Activated CD4-positive, CD25-positive, alpha-beta regulatory T cell treated with anti-CD3 and anti-CD28 coated beads, Interleukin-2, amount 50 U/mL, for 16 hours (primary cell): ENCODE results near the gene TMEM156.
"Not testable (repeated sequence)": the region's sequence is repeated elsewhere in the genome, so short reads cannot be mapped to it uniquely, and the experiment has no call there.

Source experiments
- DNase-seq: peaks from one replicate; pipeline ENCODE4 v3.0.0-alpha.2; 2020; ENCODE audit warnings: low read depth, low spot score

TMEM156 gene

DNA sequence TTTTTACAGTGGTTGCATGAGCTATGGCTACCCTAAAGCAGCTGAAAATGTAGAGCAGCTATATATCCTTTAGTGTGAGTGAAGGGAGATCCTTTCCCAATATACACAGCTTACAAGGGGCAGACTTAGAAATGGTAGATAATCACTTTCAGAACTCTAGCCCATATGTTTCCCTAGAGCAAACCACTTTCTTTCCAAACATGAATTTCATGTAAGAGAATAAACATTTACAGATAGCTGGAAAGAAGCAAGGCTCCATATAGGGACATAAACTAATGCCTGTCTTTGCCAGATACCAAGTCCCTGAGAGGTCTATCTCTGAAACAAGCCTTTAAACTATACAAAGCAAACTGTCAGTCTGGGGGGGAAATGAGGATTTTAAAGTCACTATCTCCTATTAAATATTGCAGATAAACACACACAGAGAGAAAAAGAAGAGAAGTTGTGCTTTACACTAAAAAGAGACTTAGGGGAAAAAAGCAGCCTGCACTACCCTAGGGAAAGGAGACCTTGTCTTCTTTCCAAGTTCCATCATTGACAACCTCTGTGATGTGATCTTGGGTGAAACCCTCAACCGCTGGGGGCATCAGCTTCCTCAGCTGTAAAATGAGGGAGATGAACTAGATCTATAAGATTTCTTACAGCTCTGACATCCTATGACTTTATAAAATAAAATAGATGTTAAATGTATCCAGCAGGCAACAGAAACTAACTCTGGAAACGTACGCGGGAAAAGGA is 73.6 kb downstream of the TMEM156 start:
- DNase-seq, result no peak

DNA sequence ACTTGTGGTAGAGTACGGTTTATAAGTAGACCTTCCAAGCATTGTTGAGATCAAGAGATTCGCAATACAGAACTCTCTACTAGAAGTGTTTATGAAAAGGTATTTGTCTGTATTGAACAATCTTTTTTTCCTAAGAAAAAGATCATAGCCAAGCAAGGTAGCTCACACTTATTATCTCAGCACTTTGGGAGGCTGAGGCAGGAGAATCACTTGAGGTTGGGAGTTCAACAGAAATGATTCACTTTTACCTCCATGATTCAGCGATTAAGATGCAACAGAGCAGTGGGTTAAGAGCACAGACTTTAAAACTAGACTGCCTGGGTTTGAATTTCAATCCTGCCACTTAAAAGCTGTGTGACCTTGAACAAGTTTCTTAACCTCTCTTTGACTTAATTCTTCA is 74.3 kb downstream of the TMEM156 start:
- no peak for DNase-seq

DNA sequence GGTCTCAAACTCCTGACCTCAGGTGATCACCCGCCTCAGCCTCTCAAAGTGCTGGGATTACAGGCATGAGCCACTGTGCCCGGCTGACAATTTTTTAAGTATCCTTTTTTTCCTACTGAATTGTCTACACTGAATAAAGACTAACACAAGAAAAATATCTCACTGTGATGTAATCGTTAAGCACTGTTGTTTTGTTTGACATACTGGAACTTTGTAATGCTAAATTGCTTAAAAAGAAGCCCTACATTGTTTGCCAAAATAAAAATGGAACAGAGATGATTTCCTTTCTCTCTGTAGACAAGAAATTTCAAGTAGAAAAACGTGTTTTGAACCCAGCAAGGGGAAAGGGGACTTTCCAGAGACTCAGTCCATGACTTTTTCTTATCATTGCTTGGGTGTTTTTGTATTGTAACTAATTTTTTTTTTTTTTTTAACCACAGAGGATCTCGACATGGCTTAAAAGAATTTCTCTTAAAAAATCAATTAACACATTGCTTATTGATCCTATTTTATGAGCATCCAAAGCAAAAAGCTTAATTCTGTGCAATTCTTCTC is 74.9 kb downstream of the TMEM156 start:
- DNase-seq, result no peak

DNA sequence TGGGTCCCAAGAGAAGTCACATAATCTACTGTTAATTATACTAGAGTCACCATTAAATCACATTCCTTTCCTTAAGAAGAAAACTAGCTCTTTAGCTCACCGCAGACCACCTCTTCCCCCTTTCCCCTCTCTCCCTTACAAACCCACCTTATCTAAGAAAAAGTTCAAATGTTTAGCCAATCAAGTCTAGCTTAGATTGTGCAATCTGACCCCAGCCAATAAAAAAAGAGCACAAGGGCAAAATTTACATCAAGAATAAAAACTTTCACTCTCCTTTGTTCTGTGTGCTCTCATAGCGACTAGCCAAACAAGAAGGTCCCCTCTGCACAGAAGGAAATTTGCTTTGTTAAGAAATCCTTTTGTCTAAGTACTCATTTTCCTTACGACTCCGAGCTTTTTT is 76.3 kb downstream of the TMEM156 start:
- DNase-seq, result no peak

GRCh38 chr4:38954727-38955126 is 77.5 kb downstream of the TMEM156 start:
- no peak for DNase-seq

GRCh38 chr4:38952017-38952416 is 80.2 kb downstream of the TMEM156 start:
- DNase-seq, result no peak

- no peak for DNase-seq
Observed at GRCh38 chr4:38951598-38951997, 80.6 kb downstream of the TMEM156 start.

- no peak for DNase-seq
Observed at GRCh38 chr4:38950734-38951133, 81.5 kb downstream of the TMEM156 start.

DNA sequence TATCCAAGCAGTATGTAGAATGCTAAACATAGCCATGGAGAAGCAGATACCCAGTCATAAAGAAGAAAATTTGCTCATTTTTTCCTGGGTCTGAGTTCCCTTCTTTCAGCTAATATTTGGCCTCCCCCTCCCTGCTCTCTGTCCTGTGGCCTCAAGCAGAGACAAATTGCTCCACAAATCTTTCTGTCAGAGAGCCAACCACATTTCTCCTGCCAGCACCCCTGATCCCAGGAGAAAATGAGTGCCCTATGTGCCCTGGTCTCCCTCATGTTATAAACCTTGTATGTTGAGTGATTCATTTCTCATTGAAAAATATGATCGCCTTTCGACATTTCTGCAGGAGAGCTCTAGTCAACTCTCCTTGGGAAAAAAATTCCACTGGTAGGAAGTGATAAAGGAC is 82.0 kb downstream of the TMEM156 start:
- no peak for DNase-seq

- no peak for DNase-seq
Observed at GRCh38 chr4:38949411-38950051, 82.7 kb downstream of the TMEM156 start.

- DNase-seq, result no peak
Observed at GRCh38 chr4:38948551-38948950, 83.7 kb downstream of the TMEM156 start.

- DNase-seq, result no peak
Observed at GRCh38 chr4:38946919-38947318, 85.3 kb downstream of the TMEM156 start.

- DNase-seq, result no peak
Observed at GRCh38 chr4:38944440-38944839, 87.8 kb downstream of the TMEM156 start.

DNA sequence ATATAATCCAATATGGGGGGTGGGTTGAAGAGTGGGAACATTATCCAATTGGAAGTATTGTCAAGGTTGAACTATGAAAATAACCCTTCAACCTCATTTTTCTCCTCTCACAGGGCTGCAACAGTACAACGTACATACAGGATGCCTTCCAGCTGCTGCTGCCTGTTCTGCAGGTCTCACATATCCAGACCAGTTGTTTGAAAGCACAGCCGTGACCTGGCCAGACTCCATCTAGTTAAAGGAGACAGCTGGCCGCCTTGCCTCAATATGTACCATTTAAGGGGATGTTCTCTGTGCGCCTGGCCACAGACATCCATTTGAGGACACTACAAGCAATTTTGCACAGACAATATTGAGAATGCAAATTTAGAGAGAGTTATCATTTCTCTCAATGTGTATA is 88.9 kb downstream of the TMEM156 start:
- DNase-seq, result no peak

DNA sequence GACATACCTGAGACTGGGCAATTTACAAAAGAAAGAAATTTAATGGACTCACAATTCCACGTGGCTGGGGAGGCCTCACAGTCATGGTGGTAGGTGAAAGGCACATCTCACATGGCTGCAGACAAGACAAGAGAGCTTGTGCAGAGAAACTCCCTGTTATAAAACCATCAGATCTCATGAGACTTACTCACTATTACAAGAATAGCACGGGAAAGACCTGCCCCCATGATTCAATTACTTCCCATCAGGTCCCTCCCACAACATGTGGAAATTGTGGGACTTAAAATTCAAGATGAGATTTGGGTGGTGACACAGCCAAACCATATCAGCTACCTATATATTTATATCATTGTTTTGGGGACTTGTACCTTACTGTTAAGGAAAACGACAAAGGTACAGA is 90.3 kb downstream of the TMEM156 start:
- not testable (repeated sequence) for DNase-seq

GRCh38 chr4:38940476-38940875 is 91.7 kb downstream of the TMEM156 start:
- no peak for DNase-seq

- DNase-seq, result no peak
Observed at GRCh38 chr4:38939165-38939564, 93.0 kb downstream of the TMEM156 start.

DNA sequence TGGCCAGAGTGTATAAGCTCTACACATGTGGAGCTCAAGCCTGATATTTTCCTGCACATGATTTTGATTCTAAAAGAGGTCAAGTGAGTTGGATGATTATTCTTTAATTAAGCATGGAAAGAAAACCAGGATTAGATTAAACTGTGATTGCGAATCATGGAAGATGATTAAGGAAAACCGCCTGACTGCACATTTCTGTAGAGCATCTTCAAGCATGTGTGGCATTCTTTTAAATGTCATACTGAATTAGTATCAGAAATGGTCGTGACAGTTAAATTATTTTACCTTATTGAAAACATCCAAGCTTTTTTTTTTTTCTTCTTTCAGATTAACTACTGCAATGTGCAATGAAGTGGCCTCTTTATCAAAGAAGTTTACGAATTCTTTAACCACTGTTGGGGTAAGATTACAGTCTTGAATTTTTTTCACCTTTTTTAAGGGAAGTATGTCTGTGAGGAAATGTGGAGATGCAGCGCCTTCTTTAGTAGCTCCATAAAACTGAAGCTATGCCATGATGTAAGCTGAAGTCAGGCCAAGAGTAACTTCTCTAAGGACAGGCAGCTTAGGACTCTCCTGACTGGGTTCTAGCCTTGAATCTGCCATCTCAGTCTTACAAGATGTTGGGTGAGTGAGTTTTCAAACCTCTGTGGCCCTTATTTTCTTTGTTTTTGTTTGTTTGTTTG is 96.7 kb downstream of the TMEM156 start:
- no peak for DNase-seq

- no peak for DNase-seq
Observed at GRCh38 chr4:38931125-38931524, 101.1 kb downstream of the TMEM156 start.

- no peak for DNase-seq
Observed at GRCh38 chr4:38930707-38931106, 101.5 kb downstream of the TMEM156 start.

DNA sequence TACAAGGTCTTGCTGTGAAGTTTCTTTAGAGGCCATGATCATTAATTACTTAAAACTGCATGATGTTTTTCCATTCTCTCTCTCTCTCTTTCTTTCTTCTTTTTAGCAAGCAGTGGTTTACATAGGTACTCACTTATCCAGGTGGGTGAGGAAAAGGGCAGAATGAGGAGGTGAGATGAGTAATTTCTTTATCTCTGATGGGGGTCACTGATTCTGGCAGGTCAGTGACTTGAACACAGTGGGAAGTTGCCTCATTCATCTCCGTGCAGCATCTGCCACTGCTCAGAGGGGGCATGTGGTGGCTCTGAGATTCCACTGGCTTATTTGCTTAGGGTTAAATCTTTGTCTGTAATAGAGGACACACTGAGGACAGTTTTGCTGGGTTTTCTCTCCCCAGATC is 102.0 kb downstream of the TMEM156 start:
- DNase-seq, result no peak

DNA sequence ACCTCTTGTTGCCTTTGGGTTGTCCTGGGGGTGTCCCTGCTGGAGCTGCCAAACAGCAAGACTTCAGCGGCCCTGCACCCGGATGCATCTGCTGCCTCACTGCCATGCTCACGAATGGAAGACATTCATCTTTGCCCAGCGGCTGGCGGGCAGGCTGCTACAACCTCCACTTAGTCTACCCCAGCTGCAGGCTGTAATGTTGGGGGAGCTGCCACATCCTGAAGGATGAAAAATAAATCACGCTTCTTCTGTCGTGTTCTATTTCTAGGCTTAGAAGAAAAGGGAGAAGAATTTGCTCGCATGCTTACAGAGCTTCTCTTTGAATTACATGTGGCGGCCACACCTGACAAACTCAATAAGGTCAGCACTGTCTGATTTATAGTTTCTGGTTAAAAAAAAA is 103.2 kb downstream of the TMEM156 start:
- no peak for DNase-seq

GRCh38 chr4:38928568-38928967 is 103.6 kb downstream of the TMEM156 start:
- DNase-seq, result no peak
